T-helper 1 cell treated with Interleukin-12 subunit alpha and Interleukin-12 subunit beta and Interleukin-4 antibody, amounts not matched to agents 30 μg/mL and 1 μg/mL, for 36 hours (primary cell): Measurements from ENCODE around the gene PRELID2.
"Not testable (repeated sequence)": the region's sequence is repeated elsewhere in the genome, so short reads cannot be mapped to it uniquely, and the experiment has no call there.

Source experiments
- H3K27ac Mint-ChIP-seq: one replicate; pipeline ENCODE4 v1.8.0; 2021; ENCODE audit warnings: mild to moderate bottlenecking, mixed read lengths
- H3K27me3 Mint-ChIP-seq: one replicate; pipeline ENCODE4 v1.8.0; 2021; ENCODE audit warnings: low read depth, mixed read lengths
- H3K36me3 Mint-ChIP-seq: one replicate; pipeline ENCODE4 v1.8.0; 2021; ENCODE audit warnings: low read depth, mixed read lengths
- H3K4me1 Mint-ChIP-seq: one replicate; pipeline ENCODE4 v1.8.0; 2021; ENCODE audit warnings: low read depth, mixed read lengths
- H3K4me3 Mint-ChIP-seq: one replicate; pipeline ENCODE4 v1.8.0; 2021; ENCODE audit warnings: mild to moderate bottlenecking, moderate library complexity, mixed read lengths
- H3K9me3 Mint-ChIP-seq: one replicate; pipeline ENCODE4 v1.8.0; 2021; ENCODE audit warnings: mixed read lengths

The PRELID2 gene

GRCh38 chr5:145826895-145827674, 8.1 kb downstream of the PRELID2 start:
- no peak overlapping the region for H3K4me3 Mint-ChIP-seq
- no peaks in the 10 kb centered on the region for H3K9me3 Mint-ChIP-seq
- no peaks in the 10 kb centered on the region for H3K36me3 Mint-ChIP-seq
- H3K27ac Mint-ChIP-seq, result no peak overlapping the region
- H3K4me1 Mint-ChIP-seq, result peaks cover 9% of the 10 kb centered on the region
- H3K27me3 Mint-ChIP-seq, result peaks cover 3% of the 10 kb centered on the region

GRCh38 chr5:145825751-145826180, 9.4 kb downstream of the PRELID2 start:
- Mint-ChIP-seq H3K36me3 (no peaks in the 10 kb centered on the region), H3K27me3 (peaks cover 3% of the 10 kb centered on the region)

GRCh38 chr5:145824040-145824439, 11.1 kb downstream of the PRELID2 start:
- H3K9me3 Mint-ChIP-seq, result no peaks in the 10 kb centered on the region
- H3K27ac Mint-ChIP-seq, result no peak overlapping the region
- no peaks in the 10 kb centered on the region for H3K4me1 Mint-ChIP-seq
- no peaks in the 10 kb centered on the region for H3K36me3 Mint-ChIP-seq
- H3K4me3 Mint-ChIP-seq, result no peak overlapping the region
- H3K27me3 Mint-ChIP-seq, result peaks cover 3% of the 10 kb centered on the region

More at GRCh38 chr5:145825751-145826180, 9.4 kb downstream of the PRELID2 start:
- Mint-ChIP-seq H3K9me3 (no peaks in the 10 kb centered on the region), H3K27ac (no peak overlapping the region), H3K4me3 (no peak overlapping the region), H3K4me1 (peaks cover 5% of the 10 kb centered on the region)

GRCh38 chr5:145818604-145819003, 16.5 kb downstream of the PRELID2 start:
- Mint-ChIP-seq H3K27me3 (no peaks in the 10 kb centered on the region), H3K4me1 (no peaks in the 10 kb centered on the region), H3K4me3 (no peak overlapping the region), H3K9me3 (no peaks in the 10 kb centered on the region), H3K36me3 (no peaks in the 10 kb centered on the region), H3K27ac (no peak overlapping the region)

GRCh38 chr5:145812877-145813276, 22.3 kb downstream of the PRELID2 start:
- H3K9me3 Mint-ChIP-seq, result no peaks in the 10 kb centered on the region
- no peak overlapping the region for H3K4me3 Mint-ChIP-seq
- no peak overlapping the region for H3K27ac Mint-ChIP-seq
- no peaks in the 10 kb centered on the region for H3K4me1 Mint-ChIP-seq
- no peaks in the 10 kb centered on the region for H3K36me3 Mint-ChIP-seq
- no peaks in the 10 kb centered on the region for H3K27me3 Mint-ChIP-seq

GRCh38 chr5:145811834-145812625, 23.1 kb downstream of the PRELID2 start:
- no peaks in the 10 kb centered on the region for H3K36me3 Mint-ChIP-seq
- no peak overlapping the region for H3K4me3 Mint-ChIP-seq
- no peaks in the 10 kb centered on the region for H3K4me1 Mint-ChIP-seq
- no peak overlapping the region for H3K27ac Mint-ChIP-seq
- no peaks in the 10 kb centered on the region for H3K27me3 Mint-ChIP-seq
- no peaks in the 10 kb centered on the region for H3K9me3 Mint-ChIP-seq

GRCh38 chr5:145806923-145807322, 28.2 kb downstream of the PRELID2 start:
- no peak overlapping the region for H3K27ac Mint-ChIP-seq
- no peaks in the 10 kb centered on the region for H3K27me3 Mint-ChIP-seq
- H3K4me1 Mint-ChIP-seq, result no peaks in the 10 kb centered on the region
- no peak overlapping the region for H3K4me3 Mint-ChIP-seq
- H3K9me3 Mint-ChIP-seq, result no peaks in the 10 kb centered on the region
- no peaks in the 10 kb centered on the region for H3K36me3 Mint-ChIP-seq

- Mint-ChIP-seq H3K9me3 (no peaks in the 10 kb centered on the region), H3K4me1 (no peaks in the 10 kb centered on the region), H3K36me3 (no peaks in the 10 kb centered on the region), H3K27me3 (no peaks in the 10 kb centered on the region), H3K27ac (no peak overlapping the region), H3K4me3 (no peak overlapping the region)
Observed at GRCh38 chr5:145805819-145806218, 29.3 kb downstream of the PRELID2 start.

GRCh38 chr5:145804701-145805100, 30.4 kb downstream of the PRELID2 start:
- Mint-ChIP-seq H3K27me3 (no peaks in the 10 kb centered on the region), H3K27ac (no peak overlapping the region), H3K4me1 (no peaks in the 10 kb centered on the region), H3K9me3 (no peaks in the 10 kb centered on the region), H3K36me3 (no peaks in the 10 kb centered on the region), H3K4me3 (no peak overlapping the region)

- Mint-ChIP-seq H3K4me1 (no peaks in the 10 kb centered on the region), H3K27me3 (no peaks in the 10 kb centered on the region), H3K4me3 (no peak overlapping the region), H3K9me3 (no peaks in the 10 kb centered on the region), H3K36me3 (no peaks in the 10 kb centered on the region), H3K27ac (no peak overlapping the region)
Observed at GRCh38 chr5:145803112-145804004, 31.8 kb downstream of the PRELID2 start.

GRCh38 chr5:145801195-145801594, 33.9 kb downstream of the PRELID2 start:
- Mint-ChIP-seq H3K27ac (no peak overlapping the region), H3K4me3 (no peak overlapping the region), H3K36me3 (no peaks in the 10 kb centered on the region), H3K9me3 (no peaks in the 10 kb centered on the region), H3K4me1 (no peaks in the 10 kb centered on the region), H3K27me3 (no peaks in the 10 kb centered on the region)

GRCh38 chr5:145800181-145800580, 35.0 kb downstream of the PRELID2 start:
- Mint-ChIP-seq H3K27ac (no peak overlapping the region), H3K27me3 (no peaks in the 10 kb centered on the region), H3K4me1 (no peaks in the 10 kb centered on the region), H3K36me3 (no peaks in the 10 kb centered on the region), H3K9me3 (no peaks in the 10 kb centered on the region), H3K4me3 (no peak overlapping the region)

- not testable (repeated sequence) for H3K27me3 Mint-ChIP-seq, H3K27ac Mint-ChIP-seq, H3K9me3 Mint-ChIP-seq, H3K4me1 Mint-ChIP-seq, H3K4me3 Mint-ChIP-seq, H3K36me3 Mint-ChIP-seq
Observed at GRCh38 chr5:145798503-145798902, 36.6 kb downstream of the PRELID2 start.

- Mint-ChIP-seq H3K36me3 (no peaks in the 10 kb centered on the region), H3K4me3 (no peak overlapping the region), H3K27me3 (no peaks in the 10 kb centered on the region), H3K4me1 (no peaks in the 10 kb centered on the region), H3K27ac (no peak overlapping the region), H3K9me3 (no peaks in the 10 kb centered on the region)
Observed at GRCh38 chr5:145797336-145797735, 37.8 kb downstream of the PRELID2 start.
